AML-193 (cell line): ENCODE results near the gene ABHD2.
"Not testable (repeated sequence)": the region's sequence is repeated elsewhere in the genome, so short reads cannot be mapped to it uniquely, and the experiment has no call there.

Experiments used
- DNase-seq, 2 experiments: peaks; one replicate each; lab custom pipeline; 2025; lab: John Stamatoyannopoulos, UW

The ABHD2 gene

DNA sequence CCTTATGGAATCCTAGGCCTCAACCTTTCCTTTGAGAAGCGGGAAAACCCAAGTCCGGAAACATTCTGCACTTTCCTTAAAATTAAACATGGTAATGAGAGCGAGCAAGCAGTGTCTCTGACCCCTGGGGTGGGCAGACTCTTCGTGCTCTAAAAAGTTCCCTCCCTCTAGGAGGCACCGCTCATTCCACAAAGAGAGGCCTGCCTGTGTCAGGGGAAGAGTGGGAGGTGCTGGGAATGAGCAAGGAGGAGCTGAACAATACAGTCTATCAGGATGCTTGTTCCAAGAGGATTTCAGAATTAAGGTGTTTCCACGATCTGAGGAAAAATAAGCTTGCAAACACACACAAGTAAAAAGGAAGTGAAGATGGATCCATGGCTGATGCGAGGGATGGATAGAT is 139.2 kb downstream of the ABHD2 start:
- DNase-seq = no peak

DNA sequence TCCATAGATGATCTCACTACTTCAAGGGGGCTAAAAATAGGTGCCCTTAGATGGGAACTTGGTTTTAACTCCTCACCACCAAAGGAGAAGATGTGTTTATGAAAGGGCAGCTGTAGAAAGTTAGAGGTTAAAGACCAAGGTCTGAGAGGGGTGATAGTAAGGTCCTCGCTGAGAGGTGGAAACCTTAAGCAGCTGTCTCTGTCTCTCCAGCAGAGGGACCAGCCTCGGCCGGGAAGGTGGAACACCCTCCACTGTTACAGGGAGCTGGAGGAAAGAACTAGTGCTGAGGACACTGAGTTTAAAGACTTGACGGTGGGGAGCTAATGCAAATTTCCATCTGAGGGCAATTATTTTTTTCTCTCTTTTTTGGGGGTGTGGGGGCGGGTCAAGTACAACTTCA is 142.0 kb downstream of the ABHD2 start:
- DNase-seq = no peak

DNA sequence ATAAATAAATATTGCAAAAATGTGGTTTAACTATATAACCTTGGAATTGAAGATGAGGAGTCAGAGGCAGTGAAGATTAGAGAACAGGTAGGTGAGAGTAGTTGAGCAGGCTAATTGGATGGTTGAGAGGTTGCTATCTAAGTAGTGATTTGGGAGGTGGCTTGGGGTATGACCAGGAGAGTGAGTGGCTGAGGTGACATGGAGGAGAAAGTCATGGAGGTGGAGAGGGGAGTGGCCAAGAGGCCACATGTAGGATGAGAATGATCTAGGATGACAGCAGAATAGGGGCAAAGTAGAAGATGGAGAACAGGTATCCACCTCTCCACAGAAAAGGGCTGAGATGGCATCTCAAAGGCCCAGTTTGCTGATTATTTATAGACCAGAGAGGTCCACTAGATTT is 143.6 kb downstream of the ABHD2 start:
- no peak for DNase-seq

DNA sequence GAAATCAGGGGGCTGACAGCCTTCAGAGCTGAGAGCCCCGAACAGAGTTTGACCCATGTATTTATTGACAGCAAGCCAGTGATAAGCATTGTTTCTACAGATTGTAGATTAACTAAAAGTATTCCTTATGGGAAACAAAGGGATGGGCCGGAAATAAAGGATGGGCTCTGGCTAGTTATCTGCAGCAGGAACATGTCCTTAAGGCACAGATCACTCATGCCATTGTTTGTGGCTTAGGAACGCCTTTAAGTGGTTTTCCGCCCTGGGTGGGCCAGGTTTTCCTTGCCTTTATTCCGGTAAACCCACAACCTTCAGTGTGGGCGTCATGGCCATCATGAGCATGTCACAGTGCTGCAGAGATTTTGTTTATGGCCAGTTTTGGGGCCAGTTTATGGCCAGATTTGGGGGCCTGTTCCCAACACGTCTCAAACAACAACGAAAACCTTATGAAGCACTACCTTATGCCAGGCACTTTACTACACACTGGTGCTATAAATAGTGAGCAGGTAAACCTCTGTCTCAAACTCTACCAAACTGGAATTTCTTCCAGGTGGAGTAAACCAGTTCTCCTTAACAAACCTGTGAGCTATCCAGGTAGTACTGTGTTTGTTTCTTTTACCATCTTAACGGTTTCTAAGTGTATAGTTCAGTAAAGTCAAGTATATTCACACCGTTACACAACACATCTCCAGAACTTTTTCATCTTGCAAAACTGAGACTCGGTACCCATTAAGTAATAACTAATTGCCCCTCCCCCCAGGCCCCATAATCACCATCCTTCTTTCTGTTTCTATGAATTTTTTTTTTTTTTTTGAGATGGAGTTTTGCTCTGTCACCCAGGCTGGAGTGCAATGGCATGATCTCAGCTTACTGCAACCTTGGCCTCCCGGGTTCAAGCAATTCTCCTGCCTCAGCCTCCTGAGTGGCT is 151.9 kb downstream of the ABHD2 start:
- DNase-seq = not testable (repeated sequence)

DNA sequence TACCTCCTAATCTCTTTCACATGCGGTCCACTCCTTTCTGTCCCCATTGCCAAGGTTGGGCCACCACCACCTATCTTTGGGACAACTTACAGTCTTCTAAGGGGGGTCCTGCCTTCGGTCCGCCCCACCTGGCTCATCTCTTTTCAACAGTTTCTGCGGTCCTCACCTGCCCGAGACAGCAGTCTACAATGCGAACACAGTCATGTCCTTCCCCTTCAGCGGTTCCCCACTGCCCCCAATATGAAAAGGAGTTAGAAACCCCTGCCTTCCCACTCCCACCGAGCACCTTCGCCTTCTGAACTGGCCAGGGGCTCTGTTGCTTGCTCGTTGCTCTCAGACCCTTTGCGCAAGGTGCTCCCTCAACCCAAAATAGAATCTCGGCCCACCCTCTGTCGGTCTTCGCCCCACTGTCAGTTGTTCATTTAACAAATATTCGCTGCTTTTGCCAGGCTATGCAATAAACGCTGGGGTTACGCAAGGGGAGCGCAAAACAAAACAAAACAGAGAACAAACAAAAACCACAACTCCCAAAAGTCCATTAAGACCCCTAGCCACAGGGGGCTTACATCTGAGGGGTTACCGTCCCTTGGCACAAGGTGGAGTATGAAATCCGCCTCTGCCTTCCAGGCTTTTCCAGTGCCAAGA is 154.9 kb downstream of the ABHD2 start:
- no peak for DNase-seq

DNA sequence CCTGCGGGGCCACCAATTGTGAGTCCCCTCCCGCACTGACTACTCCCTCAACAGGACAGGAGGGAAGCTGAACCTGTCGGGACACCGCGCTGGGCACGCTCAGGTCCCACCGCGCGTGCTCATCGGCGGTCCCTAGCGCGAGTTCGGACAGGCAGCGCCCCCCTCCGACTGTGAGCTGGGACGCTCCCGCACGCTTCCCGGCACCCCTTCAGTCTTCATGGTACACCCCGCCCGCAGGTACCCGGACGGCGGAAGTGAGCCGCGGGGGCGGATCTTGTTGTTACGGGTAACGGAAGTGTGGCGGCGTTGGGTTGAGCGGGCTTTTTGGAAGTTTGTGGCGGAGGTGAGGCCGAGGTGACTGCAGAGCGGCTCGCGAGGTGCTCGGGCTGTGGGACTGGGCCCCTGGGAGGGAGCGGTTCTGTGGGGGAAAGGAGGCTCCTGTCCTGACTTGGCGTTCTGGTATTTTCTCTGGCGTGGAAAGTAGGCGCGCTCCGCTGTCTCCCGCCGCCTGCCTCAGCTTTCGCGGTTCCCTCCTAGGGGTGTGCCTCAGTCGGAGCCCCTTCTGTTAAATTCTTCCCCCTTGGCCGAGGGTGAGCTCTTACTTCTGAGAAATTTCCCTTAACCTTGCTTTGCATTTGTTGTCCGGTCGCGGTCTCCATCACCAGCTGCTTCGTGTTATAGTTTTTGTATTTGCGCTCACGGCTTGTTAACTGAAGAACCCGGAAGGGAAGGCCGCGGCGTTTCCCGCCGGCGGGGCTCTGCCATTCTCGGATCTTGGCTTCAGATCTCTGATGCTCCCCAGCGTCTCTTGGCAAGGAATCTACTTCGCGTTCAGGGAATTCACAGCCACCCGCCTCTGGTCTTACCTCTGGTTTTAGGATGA is 155.7 kb downstream of the ABHD2 start, which contains the start of gene FANCI:
Gene FANCI (plus strand): TSS at position 289 of the 883 bp plus-strand sequence. CDS start 3,669 bp downstream, outside the sequence.
- DNase-seq = peak; percentile 87 to 90

DNA sequence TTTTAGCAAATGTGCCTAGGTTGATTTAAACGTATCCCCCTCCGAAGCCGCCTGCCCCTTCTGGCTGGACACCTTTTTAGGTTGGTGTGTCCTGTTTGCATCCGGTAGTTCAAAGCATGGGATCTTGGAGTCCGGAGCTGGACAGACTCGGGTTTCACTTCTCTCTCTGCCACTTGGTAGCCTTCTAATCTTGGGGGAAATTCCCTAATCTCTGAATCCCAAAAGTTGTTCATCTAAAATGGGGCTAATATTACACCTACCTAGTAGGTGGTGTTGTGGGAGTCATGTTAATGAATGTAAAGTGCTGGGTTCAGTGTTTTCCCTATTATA is 156.3 kb downstream of the ABHD2 start:
- no peak for DNase-seq

DNA sequence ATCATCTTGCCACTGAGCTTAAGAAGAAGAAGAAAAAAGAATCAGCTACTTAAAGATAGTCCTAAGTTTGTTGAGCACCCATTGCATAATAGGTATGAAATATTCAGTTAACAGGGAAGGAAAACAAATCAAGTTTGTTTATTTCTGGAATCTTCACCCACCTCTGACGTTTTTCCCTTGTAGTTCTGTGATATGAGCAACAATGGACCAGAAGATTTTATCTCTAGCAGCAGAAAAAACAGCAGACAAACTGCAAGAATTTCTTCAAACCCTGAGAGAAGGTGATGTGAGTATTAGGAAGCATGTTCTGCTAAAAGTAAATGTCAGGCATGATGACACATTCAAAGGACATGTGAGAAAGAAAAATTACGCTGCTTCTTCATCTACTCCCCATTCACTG is 159.2 kb downstream of the ABHD2 start:
- DNase-seq = no peak

DNA sequence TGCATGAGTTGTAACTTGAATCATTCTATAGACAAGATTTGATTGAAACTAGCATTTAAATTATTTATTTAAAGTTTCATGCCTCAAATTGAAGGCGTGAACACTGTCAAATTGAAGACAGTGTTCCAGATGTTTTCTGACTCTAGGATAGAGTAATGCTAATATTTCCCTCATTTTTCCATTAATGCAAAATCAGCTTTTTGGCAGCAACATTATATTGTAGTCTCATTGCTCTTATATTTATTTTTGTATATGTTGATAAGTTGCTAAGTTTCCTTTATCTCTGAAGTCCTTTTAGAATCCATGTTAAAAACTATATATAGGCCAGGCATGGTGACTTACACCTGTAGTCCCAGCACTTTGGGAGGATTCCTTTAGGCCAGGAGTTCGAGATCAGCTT is 160.3 kb downstream of the ABHD2 start:
- no peak for DNase-seq

DNA sequence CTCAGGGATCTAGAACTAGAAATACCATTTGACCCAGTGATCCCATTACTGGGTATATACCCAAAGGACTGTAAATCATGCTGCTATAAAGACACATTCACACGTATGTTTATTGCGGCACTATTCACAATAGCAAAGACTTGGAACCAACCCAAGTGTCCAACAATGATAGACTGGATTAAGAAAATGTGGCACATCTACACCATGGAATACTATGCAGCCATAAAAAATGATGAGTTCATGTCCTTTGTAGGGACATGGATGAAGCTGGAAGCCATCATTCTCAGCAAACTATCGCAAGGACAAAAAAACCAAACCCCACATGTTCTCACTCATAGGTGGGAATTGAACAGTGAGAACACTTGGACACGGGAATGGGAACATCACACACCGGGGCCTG is 161.9 kb downstream of the ABHD2 start:
- DNase-seq = not testable (repeated sequence)
